Sigmoid colon (tissue), 7 donors: ENCODE measurements around the gene MSN. TPM values are rescaled to one million over a fixed set of nuclear protein-coding genes. Genes with fewer than 3 reads are reported as not detected.

Experiments used
- DNase-seq: peaks from one replicate; pipeline ENCODE4 v3.0.0-alpha.2; 2019
- H3K27ac ChIP-seq, 4 donors: fragments of 200-600 bp; sonication (generic); one replicate each; pipeline ENCODE4 v1.5.1; 2016 to 2019; ENCODE audit warnings: mild to moderate bottlenecking in 1 of 4
- H3K27me3 ChIP-seq, 3 donors: fragments of 200-600 bp; sonication (generic); one replicate each; pipeline ENCODE4 v1.5.1; 2019; ENCODE audit warnings: mild to moderate bottlenecking in 1 of 3
- H3K36me3 ChIP-seq, 4 donors: fragments of 200-600 bp; sonication (generic); one replicate each; pipeline ENCODE4 v1.5.1; 2016 to 2019
- H3K4me1 ChIP-seq, 4 donors: fragments of 200-600 bp; sonication (generic); one replicate each; pipeline ENCODE4 v1.5.1; 2017 to 2019
- H3K4me3 ChIP-seq, 4 donors: fragments of 200-600 bp; sonication (generic); one replicate each; pipeline ENCODE4 v1.5.1; 2017 to 2019; ENCODE audit warnings: mild to moderate bottlenecking in 2 of 4, moderate library complexity in 1 of 4
- H3K9me3 ChIP-seq, 4 donors: fragments of 200-600 bp in 3 of 4; sonication (generic) in 3 of 4; one replicate each; pipeline versions ENCODE4 v1.5.1 to v1.6.1; 2013 to 2019
- CTCF ChIP-seq, 4 experiments: fragments of 450-650 bp in 3 of 4; fragments of 200-600 bp in 1 of 4; IDR thresholded peaks; one replicate each; pipeline ENCODE4 v1.5.1; 2016 to 2019; ENCODE audit warnings: antibody characterized with exemption in 4 of 4, mild to moderate bottlenecking in 3 of 4, moderate library complexity in 2 of 4
- EP300 ChIP-seq, 4 donors: sonication (generic); formaldehyde crosslinking; IDR thresholded peaks; one replicate each; pipeline ENCODE4 v1.6.1; 2017; ENCODE audit warnings: antibody characterized with exemption in 4 of 4
- POLR2A ChIP-seq, 2 donors: fragments of 450-650 bp; IDR thresholded peaks; one replicate each; pipeline ENCODE4 v1.6.1; 2016; ENCODE audit warnings: antibody characterized with exemption in 2 of 2, mild to moderate bottlenecking in 2 of 2, moderate library complexity in 2 of 2
- POLR2AphosphoS5 ChIP-seq, 4 donors: sonication (generic); formaldehyde crosslinking; IDR thresholded peaks; one replicate each; pipeline ENCODE4 v1.6.1; 2017; ENCODE audit warnings: antibody characterized with exemption in 4 of 4
- whole genome bisulfite sequencing, 2 donors: extraction: QIAGEN DNeasy Blood & Tissue Kit; methylation state at CpG; one replicate each; pipeline ENCODE4 v1.1.7; 2013; 5-methylcytosine and 5-hydroxymethylcytosine counted together
- intact Hi-C: fragments of 100-400 bp; cut with DNase I; formaldehyde crosslinking; loops from one replicate; pipeline ENCODE4 v1.15.1; 2023
- polyA plus RNA-seq, 3 donors: library from polyadenylated mRNA; stranded (reverse); fragments of 200-250 nt; gene quantifications; one replicate each; pipeline ENCODE4 v1.2.3, GENCODE V29; 2013
- total RNA-seq, 4 donors: library from RNA; depleted of rRNA; stranded (reverse); fragments of >200 nt; gene quantifications; one replicate each; pipeline ENCODE4 v1.1.0, GENCODE V29; 2016
- donor health status: healthy with polysubstance abuse.
- donor health status: Bipolar disorder and iron deficiency.
- donor health status: healthy.

Gene MSN
- total and polyA plus RNA-seq, 7 donors, result 23.6 to 152 (median 136) TPM

- intact Hi-C loops, result no loop called here
- Histone ChIP-seq H3K27ac (peak overlapping the region; percentile 77 to 96 (median 88)), H3K4me1 (peaks cover 0 to 77% (median 48%) of the 10 kb centered on the region in 4 donors), H3K9me3 (no peaks in the 10 kb centered on the region), H3K36me3 (no peaks in the 10 kb centered on the region), H3K27me3 (no peaks in the 10 kb centered on the region), H3K4me3 (no peak overlapping the region)
- WGBS, 2 donors, result 42 to 51% methylated on average over 3 of the region's 3 CpGs
- peak; percentile 66 for DNase-seq
- TF ChIP-seq POLR2AphosphoS5 (IDR thresholded peaks at IDR 0.05) (peak in 3 of 4 donors; percentile 16 to 61 (median 30)), CTCF (IDR thresholded peaks at IDR 0.05) (no peak)
Measured at GRCh38 chrX:65677954-65678469, 10.6 kb downstream of the MSN start.

- no peak for TF ChIP-seq CTCF (IDR thresholded peaks at IDR 0.05)
- peak in 2 of 4 donors; percentile 16 to 34 for TF ChIP-seq POLR2AphosphoS5 (IDR thresholded peaks at IDR 0.05)
- intact Hi-C loops, result no loop called here
Measured at GRCh38 chrX:65679071-65679540, 11.7 kb downstream of the MSN start.

GRCh38 chrX:65681810-65682209 lies 14.4 kb downstream of the MSN start:
- no peaks in the 10 kb centered on the region for H3K9me3 ChIP-seq
- no peaks in the 10 kb centered on the region for H3K27me3 ChIP-seq
- H3K27ac ChIP-seq, result no peak overlapping the region
- H3K4me3 ChIP-seq, result no peak overlapping the region
- no peak for TF ChIP-seq EP300 (IDR thresholded peaks at IDR 0.05)
- no peak for TF ChIP-seq POLR2A (IDR thresholded peaks at IDR 0.05)
- no peak for TF ChIP-seq CTCF (IDR thresholded peaks at IDR 0.05)
- TF ChIP-seq POLR2AphosphoS5 (IDR thresholded peaks at IDR 0.05), result no peak
- H3K4me1 ChIP-seq, result peaks cover 0 to 63% (median 37%) of the 10 kb centered on the region in 4 donors
- no peak for DNase-seq
- no peaks in the 10 kb centered on the region for H3K36me3 ChIP-seq
- intact Hi-C loops, result no loop called here

More at GRCh38 chrX:65679071-65679540, 11.7 kb downstream of the MSN start:
- H3K27ac ChIP-seq, result peak overlapping the region; percentile 77 to 96 (median 88)
- H3K36me3 ChIP-seq, result no peaks in the 10 kb centered on the region
- H3K4me3 ChIP-seq, result no peak overlapping the region
- DNase-seq, result no peak
- no peaks in the 10 kb centered on the region for H3K27me3 ChIP-seq
- 20 to 30% methylated on average over 1 of the region's 1 CpG for WGBS, 2 donors
- H3K4me1 ChIP-seq, result peaks cover 0 to 67% (median 38%) of the 10 kb centered on the region in 4 donors
- H3K9me3 ChIP-seq, result no peaks in the 10 kb centered on the region

GRCh38 chrX:65685112-65685511 lies 17.7 kb downstream of the MSN start:
- WGBS, 2 donors, result 81 to 97% methylated on average over 1 of the region's 1 CpG
- H3K4me1 ChIP-seq, result peaks cover 0 to 71% (median 49%) of the 10 kb centered on the region in 4 donors
- no peak overlapping the region for H3K27ac ChIP-seq

More at GRCh38 chrX:65685112-65685511, 17.7 kb downstream of the MSN start:
- DNase-seq, result no peak
- no peaks in the 10 kb centered on the region for H3K9me3 ChIP-seq
- H3K4me3 ChIP-seq, result no peak overlapping the region
- intact Hi-C loops, result no loop called here
- H3K27me3 ChIP-seq, result no peaks in the 10 kb centered on the region
- no peak for TF ChIP-seq EP300 (IDR thresholded peaks at IDR 0.05)
- no peak for TF ChIP-seq CTCF (IDR thresholded peaks at IDR 0.05)
- TF ChIP-seq POLR2AphosphoS5 (IDR thresholded peaks at IDR 0.05), result no peak
- no peak for TF ChIP-seq POLR2A (IDR thresholded peaks at IDR 0.05)
- no peaks in the 10 kb centered on the region for H3K36me3 ChIP-seq
